ENCODE data around the gene PRR14. TPM values are rescaled to one million over a fixed set of nuclear protein-coding genes. Genes with fewer than 3 reads are reported as not detected.

PRR14 gene
- total and polyA plus RNA-seq, 2 of the 8 experiments (the other 6 are each of a cell fraction or from before 2014, with no cell fraction given), result 3.6 to 16.1 TPM

DNA sequence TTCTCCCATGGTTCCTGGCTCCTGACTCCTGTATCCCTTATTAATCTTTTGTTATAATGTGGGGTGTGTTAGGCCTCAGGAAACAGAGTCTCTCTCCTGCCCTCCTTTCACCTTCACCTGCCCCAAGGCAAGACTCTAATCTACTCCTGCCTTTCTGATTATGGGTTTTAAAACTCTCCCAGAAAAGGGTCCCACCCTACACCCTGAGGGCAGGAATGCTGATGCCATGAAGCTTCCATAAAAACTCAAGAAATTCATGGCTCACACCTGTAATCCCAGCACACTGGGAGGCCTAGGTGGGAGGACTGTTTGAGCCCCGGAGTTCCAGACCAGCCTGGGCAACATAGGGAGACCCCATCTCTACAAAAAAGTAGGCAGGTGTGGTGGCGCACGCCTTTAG, 29.6 kb downstream of the PRR14 start (continued):
- TF ChIP-seq RNF2 (IDR thresholded peaks at IDR 0.05; ENCODE audit: borderline replicate concordance, low read depth, low read length, missing control alignments, poor library complexity, severe bottlenecking) (no peak), FOSL1 (IDR thresholded peaks at IDR 0.05; ENCODE audit: insufficient read depth, low read depth, low read length) (no peak), CTCF (IDR thresholded peaks at IDR 0.05; ENCODE audit: control extremely low read depth in 1 of 3, insufficient read depth in 1 of 3, low read depth in 1 of 3, low read length in 3 of 3) (no peak), TAF7 (optimal IDR thresholded peaks at IDR 0.05; ENCODE audit: borderline replicate concordance, low read depth, low read length) (no peak), ASH2L (IDR thresholded peaks at IDR 0.05; ENCODE audit: low read length) (no peak)

Data from H1 (cell line).